Suppressor macrophage treated with lipopolysaccharide for 4 hours (primary cell): ENCODE results near the gene LIG1.

ENCODE experiments used
- DNase-seq: peaks from one replicate; pipeline ENCODE4 v3.0.0-alpha.2; 2020

The LIG1 gene

DNA sequence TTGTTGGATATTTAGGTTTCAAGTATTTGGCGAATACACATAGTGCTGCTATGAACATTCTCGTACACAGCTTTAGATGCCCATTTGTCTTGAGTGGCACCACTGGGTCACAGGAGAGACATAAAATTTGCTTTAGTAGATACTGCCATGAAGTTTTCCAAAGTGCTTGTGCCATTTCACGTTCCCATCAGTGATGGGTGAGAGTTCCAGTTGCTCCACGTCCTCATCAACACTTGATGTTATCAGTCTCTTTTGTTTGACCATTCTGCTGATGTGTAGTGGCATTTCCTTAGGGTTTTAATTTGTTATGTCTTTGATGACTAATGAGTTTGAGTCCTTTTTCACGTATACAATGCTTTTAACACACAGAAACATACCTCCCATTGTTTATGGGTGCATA lies 11.4 kb upstream of the LIG1 start:
- DNase-seq: no peak

GRCh38 chr19:48176226-48176625 lies 6.1 kb upstream of the LIG1 start:
- no peak for DNase-seq

DNA sequence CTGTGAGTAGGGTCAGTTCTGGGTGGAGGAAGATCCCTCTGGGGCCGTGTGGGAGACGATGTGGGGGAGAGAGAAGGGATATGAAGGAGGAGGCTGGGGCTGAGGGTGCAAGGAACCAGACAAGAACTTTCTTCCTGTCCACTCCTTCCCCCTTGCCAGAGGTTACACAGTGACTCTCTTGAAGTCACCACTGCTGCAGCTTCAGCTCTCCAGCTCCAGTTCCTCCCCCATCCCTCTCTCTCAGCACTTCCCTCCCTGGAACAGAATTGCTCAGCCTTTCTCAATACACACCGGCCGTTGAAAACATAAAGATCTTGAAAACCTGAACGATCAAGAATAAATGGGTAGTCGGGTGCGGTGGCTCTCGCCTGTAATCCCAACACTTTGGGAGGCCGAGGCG lies 5.4 kb upstream of the LIG1 start:
- no peak for DNase-seq

GRCh38 chr19:48174445-48175030 lies 4.4 kb upstream of the LIG1 start:
- DNase-seq: no peak

DNA sequence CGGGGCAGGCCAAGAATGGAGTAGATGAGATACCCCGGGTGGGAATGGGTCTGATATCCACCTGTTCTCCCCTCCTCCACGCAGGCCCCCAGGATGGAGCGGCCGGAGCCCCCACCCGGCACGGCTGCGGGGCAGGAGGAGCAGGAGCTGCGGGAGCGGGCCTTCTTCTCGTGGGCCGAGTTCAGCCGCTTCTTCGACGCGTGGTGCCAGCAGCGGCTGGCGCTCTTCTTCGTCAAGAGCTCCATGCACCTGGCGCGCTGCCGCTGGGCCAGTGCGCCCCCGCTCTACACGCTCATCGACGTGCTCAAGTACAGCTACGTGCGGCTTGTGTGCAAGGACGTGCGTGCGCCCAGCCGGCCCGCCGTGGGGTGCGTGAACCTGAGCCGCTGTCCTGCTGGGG lies 1.6 kb upstream of the LIG1 start:
- DNase-seq: no peak

- DNase-seq: no peak
These were observed 738 bp upstream of the LIG1 start for GRCh38 chr19:48170817-48171347.

- DNase-seq: peak; percentile 86
These were observed 586 bp downstream of the LIG1 start for GRCh38 chr19:48169578-48169938.

GRCh38 chr19:48168689-48169088 lies 1.5 kb downstream of the LIG1 start:
- DNase-seq: no peak

DNA sequence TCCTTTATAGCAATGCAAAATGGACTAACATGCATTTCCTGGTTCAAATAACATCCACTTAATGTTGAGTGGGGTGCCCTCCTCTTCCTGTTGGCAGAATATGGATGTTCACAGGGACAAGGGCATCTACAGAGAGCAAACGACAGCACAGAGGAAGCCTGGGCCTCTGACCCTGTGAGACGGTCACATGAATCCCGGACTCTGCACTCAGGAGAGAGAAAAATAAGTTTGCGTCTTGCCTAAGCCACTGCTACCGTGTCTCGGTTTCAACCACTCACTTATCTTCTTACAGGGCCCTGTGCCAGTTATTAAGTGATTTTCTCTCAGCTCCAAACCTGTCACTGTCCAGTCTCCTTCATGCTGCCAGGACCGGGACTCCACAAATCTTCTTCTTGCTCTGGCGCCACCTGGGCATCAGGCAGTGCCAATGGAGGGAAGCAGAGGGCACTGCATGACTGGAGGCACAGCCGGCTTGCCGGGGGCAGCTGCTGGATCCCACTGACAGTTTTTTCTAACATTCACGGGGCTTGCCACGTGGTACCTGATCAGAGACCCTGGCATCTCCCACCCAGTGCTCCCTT lies 11.8 kb downstream of the LIG1 start:
- DNase-seq: no peak

- DNase-seq: no peak
These were observed 16.1 kb downstream of the LIG1 start for GRCh38 chr19:48154003-48154402.

DNA sequence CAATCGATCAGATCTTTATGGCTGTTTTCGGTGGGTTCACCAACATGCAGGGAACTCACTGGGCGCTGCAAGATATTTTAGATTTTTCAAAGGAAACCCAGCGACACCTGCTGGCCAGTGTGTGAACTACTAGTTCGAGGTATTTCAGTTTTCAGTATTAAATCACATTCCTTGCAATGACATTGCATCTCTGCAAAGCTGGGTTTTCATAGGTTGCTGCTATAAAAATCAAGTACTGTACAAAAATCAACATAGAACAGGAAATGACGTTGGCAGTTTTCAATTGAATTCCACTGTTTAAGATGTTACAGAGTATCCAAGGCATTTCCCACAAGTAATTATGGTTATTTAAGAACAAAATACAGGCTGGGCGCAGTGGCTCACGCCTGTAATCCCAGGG lies 17.6 kb downstream of the LIG1 start:
- peak; percentile 76 for DNase-seq

DNA sequence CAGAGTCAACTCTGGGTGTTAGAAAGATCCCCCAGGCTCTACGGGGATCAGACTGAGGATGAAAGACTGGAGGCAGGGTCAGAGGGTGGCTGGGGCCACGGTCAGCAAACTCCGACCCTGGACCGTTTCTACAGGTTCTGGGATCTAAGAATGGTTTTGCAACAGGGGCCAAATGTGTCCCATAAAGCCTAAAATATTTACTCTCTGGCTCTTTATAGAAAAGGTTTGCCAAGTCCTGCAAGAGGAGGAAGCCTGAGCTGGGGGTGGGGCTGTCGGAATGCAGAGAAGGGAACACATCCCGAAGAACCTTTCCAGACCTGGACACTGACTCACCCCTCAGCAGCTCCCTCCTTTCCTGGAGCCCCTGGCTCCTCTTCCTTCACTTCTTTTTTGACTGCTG lies 20.7 kb downstream of the LIG1 start:
- DNase-seq: no peak

- no peak for DNase-seq
These were observed 21.6 kb downstream of the LIG1 start for GRCh38 chr19:48148576-48148975.

DNA sequence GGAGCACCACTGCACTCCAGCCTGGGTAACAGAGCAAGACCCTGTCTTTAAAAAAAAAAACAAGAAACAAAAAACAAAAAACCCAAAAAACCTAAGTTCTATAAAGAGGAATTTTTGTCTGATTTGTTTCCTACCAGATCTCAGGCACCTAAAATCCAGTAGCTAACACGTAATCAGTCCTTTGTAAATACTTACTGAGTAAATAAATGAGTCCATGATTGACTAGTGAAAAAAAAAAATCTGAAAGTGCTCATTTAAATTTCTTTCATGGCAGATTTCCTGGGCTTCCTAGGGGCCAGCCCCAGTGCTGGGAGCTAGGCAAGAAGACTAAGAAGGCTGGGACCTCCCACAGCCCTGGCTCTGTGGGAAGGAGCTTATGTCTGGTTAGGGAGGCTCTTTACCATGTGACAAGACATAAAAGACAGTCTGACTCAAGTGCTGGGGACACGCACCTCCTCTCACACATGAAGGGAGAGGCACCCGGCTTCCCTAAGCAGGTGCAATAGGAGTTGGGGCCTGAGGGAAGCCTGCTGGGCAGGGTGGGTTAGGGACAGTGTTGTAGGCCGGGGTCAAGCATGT lies 22.5 kb downstream of the LIG1 start:
- DNase-seq: no peak

DNA sequence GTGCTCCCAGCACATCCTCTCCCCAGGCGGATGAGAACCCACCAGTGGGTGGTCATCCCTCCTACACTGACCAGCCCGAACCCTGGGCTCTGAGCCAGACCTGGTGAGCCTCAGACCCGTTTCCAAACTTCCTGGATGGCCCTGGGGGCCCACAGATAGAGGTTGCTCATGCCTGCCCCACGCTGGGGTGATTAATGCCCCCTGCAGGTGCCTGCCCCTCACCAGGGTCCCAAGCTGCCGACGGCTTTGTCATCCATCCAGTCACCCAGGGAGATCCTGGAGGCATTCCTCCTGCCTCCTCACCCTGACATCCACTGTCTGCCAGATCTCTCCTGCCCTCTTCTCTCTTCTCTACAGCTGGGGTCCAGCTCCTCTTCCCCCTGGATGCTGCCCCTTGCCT lies 31.1 kb downstream of the LIG1 start:
- DNase-seq: no peak

- no peak for DNase-seq
These were observed 32.7 kb downstream of the LIG1 start for GRCh38 chr19:48137411-48137810.

- no peak for DNase-seq
These were observed 33.6 kb downstream of the LIG1 start for GRCh38 chr19:48136547-48136946.

DNA sequence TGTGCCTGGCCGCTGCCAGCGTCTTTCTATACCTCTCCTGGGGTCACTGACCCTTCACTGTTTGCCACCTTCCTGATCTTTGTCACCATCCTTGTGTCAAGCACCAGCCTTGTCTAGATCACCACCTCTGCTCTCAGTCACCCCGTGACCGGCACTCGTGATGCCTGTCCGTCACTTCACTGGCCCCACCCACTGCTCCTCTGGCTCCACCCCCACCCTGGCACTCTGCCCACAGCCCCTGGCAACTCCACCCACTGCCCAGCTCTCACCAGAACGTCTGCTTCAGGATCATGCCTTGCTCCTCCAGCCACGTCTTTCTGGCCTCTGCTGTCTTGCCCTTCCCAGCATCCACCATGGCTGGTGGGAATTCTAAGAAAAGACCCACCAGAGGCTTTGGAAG lies 34.7 kb downstream of the LIG1 start:
- no peak for DNase-seq

GRCh38 chr19:48133094-48133493 lies 37.0 kb downstream of the LIG1 start:
- DNase-seq: no peak

GRCh38 chr19:48127561-48127960 lies 42.6 kb downstream of the LIG1 start:
- DNase-seq: no peak

- DNase-seq: peak; percentile 60
These were observed 46.1 kb downstream of the LIG1 start for GRCh38 chr19:48123907-48124651.

- no peak for DNase-seq
These were observed 47.7 kb downstream of the LIG1 start for GRCh38 chr19:48122421-48122820.

DNA sequence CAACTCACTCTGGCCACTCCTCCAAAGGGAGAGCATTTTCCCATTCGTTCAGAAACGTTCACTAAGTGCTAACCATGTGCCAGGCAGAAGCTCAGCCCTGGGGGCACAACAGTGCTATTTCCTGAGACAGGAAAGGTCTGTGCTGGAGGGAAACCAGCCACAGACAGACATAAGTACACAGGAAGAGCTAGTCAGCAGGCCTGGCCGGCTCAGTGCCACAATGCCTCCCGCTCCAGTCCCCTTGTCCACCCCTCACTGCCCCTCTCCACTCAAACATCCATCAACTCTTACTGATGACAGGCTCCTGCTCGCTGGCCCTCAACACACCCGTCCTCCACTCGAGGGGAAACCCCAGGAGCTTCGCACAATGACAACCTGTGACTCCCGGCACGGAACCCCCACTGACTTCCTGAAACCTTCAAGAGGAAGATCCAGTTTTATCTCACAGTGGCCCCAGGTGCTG lies 48.2 kb downstream of the LIG1 start:
- DNase-seq: peak; percentile 39

- no peak for DNase-seq
These were observed 49.1 kb downstream of the LIG1 start for GRCh38 chr19:48121066-48121465.
